ENCODE data around the gene SSTR5. TPM values are rescaled to one million over a fixed set of nuclear protein-coding genes. Genes with fewer than 3 reads are reported as not detected.

The SSTR5 gene
- total RNA-seq, 6 experiments from 2014 or later = not detected

DNA sequence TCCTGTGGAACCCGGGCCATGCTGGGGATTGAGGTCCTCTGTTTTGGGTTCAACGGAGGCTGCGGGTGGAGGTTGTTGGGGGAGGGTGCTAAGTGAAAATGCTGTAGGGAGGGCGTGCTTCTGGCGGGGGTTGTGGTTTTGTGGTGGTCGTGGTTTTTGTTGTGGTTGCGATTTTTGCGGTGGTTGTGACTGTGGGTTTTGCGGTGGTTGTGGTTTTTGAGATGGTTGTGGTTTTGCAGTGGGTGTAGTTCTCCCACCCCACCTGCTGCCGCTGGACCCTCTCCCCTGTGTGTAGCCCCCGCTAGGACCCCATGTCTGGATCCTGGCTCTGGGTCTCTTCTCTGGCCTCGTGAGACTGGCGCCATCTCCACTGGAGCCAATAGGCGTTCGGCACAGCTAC, 4.9 kb upstream of the SSTR5 start:
- peaks cover 29% of the 10 kb centered on the region for H3K27me3 Mint-ChIP-seq (ENCODE audit: insufficient read depth)
- no peaks in the 10 kb centered on the region for H3K36me3 Mint-ChIP-seq (ENCODE audit: low read depth)
- no peaks in the 10 kb centered on the region for H3K9me3 Mint-ChIP-seq
- no peak overlapping the region for H3K27ac Mint-ChIP-seq
- no peaks in the 10 kb centered on the region for H3K4me1 Mint-ChIP-seq (ENCODE audit: low read depth)
- no peak overlapping the region for H3K4me3 Mint-ChIP-seq
- DNase-seq = no peak
- TF ChIP-seq, protein P1, sequence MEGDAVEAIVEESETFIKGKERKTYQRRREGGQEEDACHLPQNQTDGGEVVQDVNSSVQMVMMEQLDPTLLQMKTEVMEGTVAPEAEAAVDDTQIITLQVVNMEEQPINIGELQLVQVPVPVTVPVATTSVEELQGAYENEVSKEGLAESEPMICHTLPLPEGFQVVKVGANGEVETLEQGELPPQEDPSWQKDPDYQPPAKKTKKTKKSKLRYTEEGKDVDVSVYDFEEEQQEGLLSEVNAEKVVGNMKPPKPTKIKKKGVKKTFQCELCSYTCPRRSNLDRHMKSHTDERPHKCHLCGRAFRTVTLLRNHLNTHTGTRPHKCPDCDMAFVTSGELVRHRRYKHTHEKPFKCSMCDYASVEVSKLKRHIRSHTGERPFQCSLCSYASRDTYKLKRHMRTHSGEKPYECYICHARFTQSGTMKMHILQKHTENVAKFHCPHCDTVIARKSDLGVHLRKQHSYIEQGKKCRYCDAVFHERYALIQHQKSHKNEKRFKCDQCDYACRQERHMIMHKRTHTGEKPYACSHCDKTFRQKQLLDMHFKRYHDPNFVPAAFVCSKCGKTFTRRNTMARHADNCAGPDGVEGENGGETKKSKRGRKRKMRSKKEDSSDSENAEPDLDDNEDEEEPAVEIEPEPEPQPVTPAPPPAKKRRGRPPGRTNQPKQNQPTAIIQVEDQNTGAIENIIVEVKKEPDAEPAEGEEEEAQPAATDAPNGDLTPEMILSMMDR (IDR thresholded peaks at IDR 0.05) = no peak

DNA sequence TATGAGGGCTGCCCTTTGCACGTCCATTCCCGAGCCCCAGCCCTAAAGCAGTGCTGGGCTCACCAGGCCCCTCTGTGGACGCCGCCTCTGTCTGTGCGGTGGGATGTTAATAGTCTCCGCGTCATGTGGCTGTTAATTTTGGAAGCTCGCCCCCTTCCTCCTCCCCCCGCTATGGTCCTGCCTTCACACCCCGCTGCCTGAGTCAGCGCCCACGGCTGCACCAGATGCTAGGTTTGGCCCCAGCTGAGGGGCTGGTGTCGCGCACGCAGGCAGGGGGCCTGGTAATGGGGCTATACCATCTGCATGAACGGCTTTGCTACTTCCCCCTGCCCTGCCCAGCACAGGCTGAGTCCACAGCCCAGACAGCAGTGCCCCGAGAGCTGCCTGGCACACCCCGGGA, 4.1 kb upstream of the SSTR5 start:
- no peak for DNase-seq
- Mint-ChIP-seq H3K36me3 (ENCODE audit: low read depth) (no peaks in the 10 kb centered on the region), H3K9me3 (no peaks in the 10 kb centered on the region), H3K4me1 (ENCODE audit: low read depth) (no peaks in the 10 kb centered on the region), H3K27ac (no peak overlapping the region), H3K27me3 (ENCODE audit: insufficient read depth) (peaks cover 26% of the 10 kb centered on the region), H3K4me3 (no peak overlapping the region)
- TF ChIP-seq, protein P1 (IDR thresholded peaks at IDR 0.05) = no peak

DNA sequence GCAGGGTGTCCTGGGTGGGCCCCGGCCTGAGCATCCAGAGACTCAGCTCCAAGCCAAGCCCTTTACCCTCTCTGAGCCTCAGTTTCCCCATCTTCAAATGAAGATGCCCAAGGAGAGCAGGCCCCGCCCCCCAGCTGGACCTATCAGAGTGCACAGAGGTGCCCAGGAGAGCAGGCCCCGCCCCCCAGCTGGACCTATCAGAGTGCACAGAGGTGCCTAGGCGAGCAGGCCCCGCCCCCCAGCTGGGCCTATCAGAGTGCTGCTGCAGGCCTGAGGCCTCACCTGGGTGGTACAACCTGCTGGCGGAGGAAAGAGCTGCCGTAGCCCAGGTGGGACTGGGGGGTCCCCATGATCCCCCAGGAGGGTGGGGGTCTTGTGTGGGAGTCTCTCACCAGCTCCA, 3.4 kb upstream of the SSTR5 start:
- no peak for DNase-seq
- H3K36me3 Mint-ChIP-seq (ENCODE audit: low read depth) = no peaks in the 10 kb centered on the region
- no peaks in the 10 kb centered on the region for H3K4me1 Mint-ChIP-seq (ENCODE audit: low read depth)
- H3K27ac Mint-ChIP-seq = no peak overlapping the region
- no peaks in the 10 kb centered on the region for H3K9me3 Mint-ChIP-seq
- H3K27me3 Mint-ChIP-seq (ENCODE audit: insufficient read depth) = peaks cover 26% of the 10 kb centered on the region
- H3K4me3 Mint-ChIP-seq = no peak overlapping the region
- TF ChIP-seq, protein P1 (IDR thresholded peaks at IDR 0.05) = no peak

DNA sequence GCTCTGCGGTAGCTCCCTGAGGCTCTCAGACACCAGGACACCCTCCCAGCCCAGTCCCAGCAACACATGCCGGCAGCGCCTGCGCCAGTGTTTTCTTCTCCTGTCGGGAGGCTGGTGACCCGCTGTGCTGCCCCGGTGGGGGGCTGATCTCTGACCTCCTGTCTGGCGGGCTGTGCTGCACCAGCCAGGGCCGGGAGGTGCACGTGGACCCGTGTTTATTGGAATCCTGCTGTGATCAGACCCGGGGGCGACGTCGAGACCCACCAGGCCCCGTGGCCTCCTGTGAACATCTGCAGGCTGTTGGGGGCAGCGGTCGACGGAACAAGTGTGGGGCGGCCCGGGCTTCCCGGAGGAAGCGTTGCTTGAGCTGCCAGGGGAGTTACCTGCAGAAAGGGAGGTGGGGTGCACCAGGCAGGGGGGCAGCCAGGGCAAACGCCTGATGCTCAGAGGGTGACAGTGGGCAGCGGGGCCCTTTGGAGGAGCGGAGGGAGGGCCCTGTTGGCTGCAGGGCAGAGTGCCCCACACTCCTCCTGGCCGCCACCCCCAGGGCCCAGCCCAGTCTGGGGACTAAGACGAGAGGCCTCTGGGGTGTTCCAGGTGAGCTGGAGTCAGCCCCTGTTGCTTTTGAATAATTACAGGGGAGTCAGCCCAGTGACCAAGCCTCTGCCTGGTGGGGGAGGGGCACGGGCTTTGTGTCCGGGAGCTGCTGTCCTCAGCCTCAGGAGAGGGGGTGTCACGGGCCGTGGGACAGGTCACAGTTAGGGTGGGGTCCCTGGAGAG, 2.3 kb upstream of the SSTR5 start:
- Mint-ChIP-seq H3K27me3 (ENCODE audit: insufficient read depth) (peaks cover 22% of the 10 kb centered on the region), H3K4me1 (ENCODE audit: low read depth) (no peaks in the 10 kb centered on the region)

DNA sequence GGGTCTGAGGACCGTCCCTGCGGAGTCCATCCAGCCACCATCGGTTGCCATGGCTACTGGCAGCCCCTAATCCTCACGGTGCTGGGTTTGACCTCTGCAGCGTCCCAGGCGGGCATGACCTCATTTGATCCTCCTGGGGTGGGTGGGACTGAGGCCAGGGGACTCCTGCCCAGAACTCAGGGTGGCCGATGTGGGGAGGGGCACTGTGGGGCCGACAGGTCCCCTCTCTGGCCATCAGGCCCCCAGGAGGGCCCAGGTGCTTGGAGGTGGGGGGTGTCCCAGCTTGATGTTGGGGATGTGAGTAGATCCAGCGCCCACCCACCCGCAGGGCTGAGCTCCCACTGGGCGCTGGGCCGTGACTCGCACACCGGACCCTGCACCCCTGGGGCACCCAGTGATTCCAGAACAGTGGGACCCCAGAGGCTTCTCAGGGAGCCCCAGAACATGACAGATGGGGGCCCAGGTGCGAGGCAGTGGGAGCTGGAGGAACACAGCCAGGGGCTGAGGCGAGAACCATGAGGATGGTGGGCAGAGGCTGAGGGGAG, 1.6 kb upstream of the SSTR5 start:
- Mint-ChIP-seq H3K36me3 (ENCODE audit: low read depth) (no peaks in the 10 kb centered on the region), H3K9me3 (no peaks in the 10 kb centered on the region), H3K4me1 (ENCODE audit: low read depth) (no peaks in the 10 kb centered on the region), H3K4me3 (no peak overlapping the region), H3K27ac (no peak overlapping the region), H3K27me3 (ENCODE audit: insufficient read depth) (peaks cover 21% of the 10 kb centered on the region)
- TF ChIP-seq, protein P1 (IDR thresholded peaks at IDR 0.05) = no peak
- DNase-seq = no peak

More for the DNA sequence above, 2.3 kb upstream of the SSTR5 start:
- DNase-seq = no peak
- no peaks in the 10 kb centered on the region for H3K9me3 Mint-ChIP-seq
- H3K36me3 Mint-ChIP-seq (ENCODE audit: low read depth) = no peaks in the 10 kb centered on the region
- no peak overlapping the region for H3K4me3 Mint-ChIP-seq
- TF ChIP-seq, protein P1 (IDR thresholded peaks at IDR 0.05) = no peak
- no peak overlapping the region for H3K27ac Mint-ChIP-seq
